ENCODE measurements around the gene TLX3.

GRCh38 chr5:171299851-171300250 is 9.2 kb upstream of the TLX3 start:
- TF ChIP-seq CTCF (IDR thresholded peaks at IDR 0.05; ENCODE audit: poor library complexity) (no peak), EZH2 (IDR thresholded peaks at IDR 0.05; ENCODE audit: borderline replicate concordance) (no peak)
